Activated CD4-positive, alpha-beta T cell treated with anti-CD3 and anti-CD28 coated beads, Interleukin-2, amount 10 ng/mL, durations not matched to agents 7 days and 5 days (primary cell): ENCODE results near the gene PTPRD. TPM values are rescaled to one million over a fixed set of nuclear protein-coding genes. Genes with fewer than 3 reads are reported as not detected.

Source experiments
- CTCF ChIA-PET: fragments of 350-600 bp; sonication (Branson Sonifier 250); formaldehyde crosslinking; loops from one replicate; lab custom pipeline; 2021; ENCODE audit warnings: antibody characterized with exemption; lab: Charles Lee
- POLR2A ChIA-PET: fragments of 350-600 bp; sonication (Branson Sonifier 250); formaldehyde crosslinking; loops from one replicate; lab custom pipeline; 2021; ENCODE audit warnings: antibody characterized with exemption; lab: Charles Lee
- DNase-seq: peaks from one replicate; pipeline ENCODE4 v3.0.0-alpha.2; 2020
- H3K27ac Mint-ChIP-seq: one replicate; pipeline ENCODE4 v1.8.0; 2021; ENCODE audit warnings: mild to moderate bottlenecking, moderate library complexity, mixed read lengths
- H3K27me3 Mint-ChIP-seq: one replicate; pipeline ENCODE4 v1.8.0; 2021; ENCODE audit warnings: mixed read lengths
- H3K36me3 Mint-ChIP-seq: one replicate; pipeline ENCODE4 v1.8.0; 2021; ENCODE audit warnings: low read depth, mixed read lengths
- H3K4me1 Mint-ChIP-seq: one replicate; pipeline ENCODE4 v1.8.0; 2021; ENCODE audit warnings: mixed read lengths
- H3K4me3 Mint-ChIP-seq: one replicate; pipeline ENCODE4 v1.8.0; 2021; ENCODE audit warnings: mild to moderate bottlenecking, moderate library complexity, mixed read lengths
- H3K9me3 Mint-ChIP-seq: one replicate; pipeline ENCODE4 v1.8.0; 2021; ENCODE audit warnings: mixed read lengths
- total RNA-seq, 2 experiments: library from RNA; stranded (reverse); gene quantifications; one replicate each; pipeline ENCODE4 v1.2.3, GENCODE V29; 2021

The PTPRD gene
- total RNA-seq, 2 experiments from 2014 or later, result not detected

DNA sequence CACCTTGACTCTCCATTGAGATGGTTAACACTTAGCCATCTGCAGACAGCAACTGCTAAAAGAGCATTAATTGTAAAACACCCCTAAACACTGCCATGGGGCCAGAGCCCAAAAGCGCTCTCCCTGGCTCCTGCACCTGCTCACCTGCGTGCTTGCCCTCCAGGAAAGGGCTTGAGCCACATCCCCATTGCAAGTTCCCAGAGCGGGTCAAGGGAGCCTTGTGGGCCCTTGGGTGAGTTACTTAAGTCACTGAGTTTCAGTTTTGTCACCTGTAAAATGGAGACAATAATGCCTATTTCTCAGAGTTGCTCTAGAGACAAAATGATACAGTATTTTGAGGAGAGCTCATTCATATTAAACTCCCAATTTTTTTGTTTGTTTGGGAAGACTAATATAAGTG is 967.8 kb downstream of the PTPRD start:
- Mint-ChIP-seq H3K9me3 (no peaks in the 10 kb centered on the region), H3K36me3 (no peaks in the 10 kb centered on the region), H3K4me3 (no peak overlapping the region), H3K27me3 (no peaks in the 10 kb centered on the region), H3K4me1 (no peaks in the 10 kb centered on the region), H3K27ac (no peak overlapping the region)
- CTCF ChIA-PET, result no interaction called here
- DNase-seq, result no peak
- POLR2A ChIA-PET, result no interaction called here

DNA sequence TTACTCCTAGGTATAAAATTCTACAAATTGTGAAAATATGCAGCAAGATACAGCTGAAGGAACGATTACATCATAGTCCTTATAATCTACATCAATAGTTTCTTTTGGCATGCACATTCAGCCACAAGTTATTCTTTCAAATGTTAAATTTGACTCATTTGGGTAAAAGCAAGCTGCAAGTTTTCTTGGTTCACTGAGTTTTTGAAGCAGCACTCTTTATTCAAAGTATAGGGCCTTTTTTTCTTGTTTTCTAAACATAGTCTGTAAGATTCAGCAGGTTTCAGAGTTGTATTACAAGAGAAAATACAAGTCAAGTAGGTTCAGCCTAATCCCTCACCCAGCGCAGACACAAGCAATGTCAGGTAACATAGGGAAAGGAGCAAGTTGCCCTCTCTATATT is 981.5 kb downstream of the PTPRD start:
- POLR2A ChIA-PET, result no interaction called here
- H3K4me1 Mint-ChIP-seq, result no peaks in the 10 kb centered on the region

GRCh38 chr9:9625248-9625647 is 987.6 kb downstream of the PTPRD start:
- no peak for DNase-seq
- POLR2A ChIA-PET, result no interaction called here
- Mint-ChIP-seq H3K4me3 (no peak overlapping the region), H3K4me1 (no peaks in the 10 kb centered on the region), H3K36me3 (no peaks in the 10 kb centered on the region), H3K27ac (no peak overlapping the region), H3K27me3 (no peaks in the 10 kb centered on the region), H3K9me3 (no peaks in the 10 kb centered on the region)
- CTCF ChIA-PET, result no interaction called here

More for the DNA sequence above, 981.5 kb downstream of the PTPRD start:
- H3K27me3 Mint-ChIP-seq, result no peaks in the 10 kb centered on the region
- no peaks in the 10 kb centered on the region for H3K9me3 Mint-ChIP-seq
- CTCF ChIA-PET, result no interaction called here
- no peaks in the 10 kb centered on the region for H3K36me3 Mint-ChIP-seq
- no peak overlapping the region for H3K4me3 Mint-ChIP-seq
- no peak for DNase-seq
- H3K27ac Mint-ChIP-seq, result no peak overlapping the region

GRCh38 chr9:9623506-9623905 is 989.3 kb downstream of the PTPRD start:
- no peak overlapping the region for H3K27ac Mint-ChIP-seq
- DNase-seq, result no peak
- no peak overlapping the region for H3K4me3 Mint-ChIP-seq
- H3K4me1 Mint-ChIP-seq, result no peaks in the 10 kb centered on the region
- H3K27me3 Mint-ChIP-seq, result no peaks in the 10 kb centered on the region
- ChIA-PET CTCF (no interaction called here), POLR2A (no interaction called here)
- no peaks in the 10 kb centered on the region for H3K9me3 Mint-ChIP-seq
- H3K36me3 Mint-ChIP-seq, result no peaks in the 10 kb centered on the region

GRCh38 chr9:9621355-9621940 is 991.4 kb downstream of the PTPRD start:
- DNase-seq, result no peak
- CTCF ChIA-PET, result no interaction called here
- no peaks in the 10 kb centered on the region for H3K36me3 Mint-ChIP-seq
- H3K27ac Mint-ChIP-seq, result no peak overlapping the region
- no peaks in the 10 kb centered on the region for H3K4me1 Mint-ChIP-seq
- H3K27me3 Mint-ChIP-seq, result no peaks in the 10 kb centered on the region
- H3K4me3 Mint-ChIP-seq, result no peak overlapping the region
- POLR2A ChIA-PET, result no interaction called here
- H3K9me3 Mint-ChIP-seq, result no peaks in the 10 kb centered on the region

DNA sequence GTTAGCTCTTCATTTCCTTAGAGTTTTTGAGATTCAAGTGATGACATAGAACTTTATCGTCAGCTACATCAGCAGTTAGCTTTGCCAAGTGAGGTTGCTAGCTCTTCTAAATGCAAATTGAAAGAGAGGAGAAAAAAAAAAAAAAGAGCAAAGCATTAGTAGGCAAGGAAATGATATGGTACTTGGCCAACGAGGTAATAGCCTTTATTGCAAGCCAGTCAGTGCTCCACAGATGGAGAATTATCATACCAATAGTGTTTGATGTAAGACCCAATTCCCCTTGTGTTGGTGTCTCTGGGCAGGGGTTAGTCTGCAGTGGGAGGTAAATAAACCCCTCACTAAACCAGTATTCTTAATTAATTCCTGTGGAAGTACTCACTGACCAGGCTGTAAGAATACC is 992.1 kb downstream of the PTPRD start:
- no peak overlapping the region for H3K27ac Mint-ChIP-seq

DNA sequence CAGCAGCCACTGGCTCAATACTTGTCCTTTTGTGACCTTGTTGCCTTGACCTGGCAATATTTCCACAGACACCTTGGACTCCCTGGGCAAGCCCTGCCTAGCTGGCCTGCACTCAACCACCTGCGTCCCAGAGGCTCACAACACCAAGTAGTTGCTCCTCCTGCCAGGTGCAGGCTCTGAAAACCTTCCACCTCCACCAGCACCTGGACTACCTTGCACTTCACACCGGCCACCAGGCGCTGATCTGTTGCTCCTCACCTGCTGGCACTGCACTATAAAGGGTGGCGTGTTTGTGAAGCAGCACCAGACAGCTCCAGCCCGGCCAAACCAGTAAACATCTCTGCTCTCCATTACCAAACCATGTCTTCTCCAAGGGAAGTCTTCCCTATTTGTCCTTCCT is 997.7 kb downstream of the PTPRD start:
- Mint-ChIP-seq H3K27me3 (no peaks in the 10 kb centered on the region), H3K27ac (no peak overlapping the region), H3K36me3 (no peaks in the 10 kb centered on the region), H3K4me1 (peaks cover 5% of the 10 kb centered on the region), H3K9me3 (no peaks in the 10 kb centered on the region), H3K4me3 (no peak overlapping the region)
- DNase-seq, result no peak
- CTCF ChIA-PET, result no interaction called here
- POLR2A ChIA-PET, result no interaction called here

More for the DNA sequence above, 992.1 kb downstream of the PTPRD start:
- H3K36me3 Mint-ChIP-seq, result no peaks in the 10 kb centered on the region
- DNase-seq, result no peak
- ChIA-PET POLR2A (no interaction called here), CTCF (no interaction called here)
- H3K4me3 Mint-ChIP-seq, result no peak overlapping the region
- H3K4me1 Mint-ChIP-seq, result no peaks in the 10 kb centered on the region
- H3K9me3 Mint-ChIP-seq, result no peaks in the 10 kb centered on the region
- H3K27me3 Mint-ChIP-seq, result no peaks in the 10 kb centered on the region

GRCh38 chr9:9614607-9615006 is 998.2 kb downstream of the PTPRD start:
- Mint-ChIP-seq H3K36me3 (no peaks in the 10 kb centered on the region), H3K4me3 (no peak overlapping the region), H3K27ac (no peak overlapping the region), H3K9me3 (no peaks in the 10 kb centered on the region), H3K4me1 (peaks cover 5% of the 10 kb centered on the region), H3K27me3 (no peaks in the 10 kb centered on the region)
- ChIA-PET POLR2A (no interaction called here), CTCF (no interaction called here)
- DNase-seq, result no peak

- no peak overlapping the region for H3K4me3 Mint-ChIP-seq
- no peaks in the 10 kb centered on the region for H3K27me3 Mint-ChIP-seq
Measured at GRCh38 chr9:9612755-9613154, 1000.0 kb downstream of the PTPRD start.

GRCh38 chr9:9612270-9612669 is 1000.5 kb downstream of the PTPRD start:
- ChIA-PET POLR2A (no interaction called here), CTCF (no interaction called here)
- Mint-ChIP-seq H3K27ac (no peak overlapping the region), H3K36me3 (no peaks in the 10 kb centered on the region), H3K9me3 (no peaks in the 10 kb centered on the region), H3K4me1 (peaks cover 5% of the 10 kb centered on the region), H3K27me3 (no peaks in the 10 kb centered on the region), H3K4me3 (no peak overlapping the region)
- no peak for DNase-seq

More at GRCh38 chr9:9612755-9613154, 1000.0 kb downstream of the PTPRD start:
- H3K4me1 Mint-ChIP-seq, result peaks cover 5% of the 10 kb centered on the region
- ChIA-PET CTCF (no interaction called here), POLR2A (no interaction called here)
- no peaks in the 10 kb centered on the region for H3K9me3 Mint-ChIP-seq
- no peaks in the 10 kb centered on the region for H3K36me3 Mint-ChIP-seq
- no peak for DNase-seq
- no peak overlapping the region for H3K27ac Mint-ChIP-seq

DNA sequence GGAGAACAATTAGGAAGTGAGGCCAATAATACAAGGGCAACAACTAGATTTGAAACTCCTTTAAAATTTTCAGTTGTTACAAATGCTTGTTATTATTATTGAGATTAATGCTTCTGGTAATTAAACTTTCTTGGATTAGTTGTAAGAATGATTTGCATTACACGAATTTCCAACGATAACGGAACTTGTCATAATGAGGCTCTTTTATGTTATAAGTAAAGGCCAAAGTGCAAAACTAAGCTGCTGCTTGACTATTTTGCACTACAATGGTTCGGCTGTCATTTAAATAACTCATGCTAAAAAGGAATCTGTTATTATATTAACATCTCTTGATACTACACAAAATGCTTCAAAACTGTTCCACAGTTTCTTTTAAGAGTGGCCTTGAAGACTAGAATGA is 1007.1 kb downstream of the PTPRD start:
- H3K27me3 Mint-ChIP-seq, result no peaks in the 10 kb centered on the region
- no peak overlapping the region for H3K27ac Mint-ChIP-seq
- ChIA-PET CTCF (no interaction called here), POLR2A (no interaction called here)
- no peak overlapping the region for H3K4me3 Mint-ChIP-seq
- H3K4me1 Mint-ChIP-seq, result no peaks in the 10 kb centered on the region
- H3K9me3 Mint-ChIP-seq, result no peaks in the 10 kb centered on the region
- no peak for DNase-seq
- no peaks in the 10 kb centered on the region for H3K36me3 Mint-ChIP-seq

DNA sequence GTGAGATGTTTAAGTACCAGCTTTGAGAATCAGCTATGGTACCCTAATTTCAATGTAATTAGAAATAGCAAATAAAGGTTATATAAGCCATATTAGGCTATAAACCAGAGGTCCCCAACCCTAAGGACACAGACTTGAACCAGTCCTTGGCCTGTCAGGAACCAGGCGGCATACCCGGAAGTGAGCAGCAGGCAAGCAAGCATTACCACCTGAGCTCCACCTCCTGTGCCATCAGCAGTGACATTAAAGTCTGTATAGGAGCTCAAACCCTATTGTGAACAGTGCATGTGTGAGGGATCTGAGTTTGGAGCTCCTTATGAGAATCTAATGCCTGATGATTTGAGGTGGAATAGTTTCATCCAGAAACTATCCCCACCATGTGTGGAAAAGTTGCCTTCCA is 1009.5 kb downstream of the PTPRD start:
- H3K9me3 Mint-ChIP-seq, result no peaks in the 10 kb centered on the region
- ChIA-PET CTCF (no interaction called here), POLR2A (no interaction called here)
- H3K4me3 Mint-ChIP-seq, result no peak overlapping the region
- no peak for DNase-seq
- no peaks in the 10 kb centered on the region for H3K4me1 Mint-ChIP-seq
- no peak overlapping the region for H3K27ac Mint-ChIP-seq
- no peaks in the 10 kb centered on the region for H3K27me3 Mint-ChIP-seq
- H3K36me3 Mint-ChIP-seq, result no peaks in the 10 kb centered on the region

GRCh38 chr9:9598723-9599122 is 1014.1 kb downstream of the PTPRD start:
- Mint-ChIP-seq H3K27ac (no peak overlapping the region), H3K4me3 (no peak overlapping the region), H3K27me3 (no peaks in the 10 kb centered on the region), H3K9me3 (no peaks in the 10 kb centered on the region), H3K36me3 (no peaks in the 10 kb centered on the region), H3K4me1 (no peaks in the 10 kb centered on the region)
- ChIA-PET POLR2A (no interaction called here), CTCF (no interaction called here)
- no peak for DNase-seq

- H3K27ac Mint-ChIP-seq, result no peak overlapping the region
- ChIA-PET POLR2A (no interaction called here), CTCF (no interaction called here)
- H3K4me3 Mint-ChIP-seq, result no peak overlapping the region
- H3K36me3 Mint-ChIP-seq, result no peaks in the 10 kb centered on the region
- H3K9me3 Mint-ChIP-seq, result peaks cover 2% of the 10 kb centered on the region
- no peak for DNase-seq
- H3K27me3 Mint-ChIP-seq, result no peaks in the 10 kb centered on the region
- H3K4me1 Mint-ChIP-seq, result no peaks in the 10 kb centered on the region
Measured at GRCh38 chr9:9592104-9592503, 1020.7 kb downstream of the PTPRD start.
